Fibroblast of lung (primary cell): ENCODE results near the gene SEC61B. TPM values are rescaled to one million over a fixed set of nuclear protein-coding genes. Genes with fewer than 3 reads are reported as not detected.

Experiments used
- DNase-seq, 2 donors: peaks; one replicate each; pipeline versions ENCODE4 v3.0.0 to v3.0.0-alpha.2; 2010; ENCODE audit warnings: low read depth in 2 of 2
- H2AFZ ChIP-seq: 2 replicates; pipeline ENCODE4 v1.5.1; 2012; ENCODE audit warnings: low read length, control low read depth, inconsistent platforms
- H3K27ac ChIP-seq: 2 replicates; pipeline ENCODE4 v1.5.1; 2011; ENCODE audit warnings: low read length, control low read depth; ENCODE audit not compliant: insufficient read depth
- H3K27me3 ChIP-seq: 2 replicates; pipeline ENCODE4 v1.5.1; 2011; ENCODE audit warnings: mild to moderate bottlenecking, low read length; ENCODE audit not compliant: control insufficient read depth, insufficient read depth
- H3K36me3 ChIP-seq: 2 replicates; pipeline ENCODE4 v1.5.1; 2011; ENCODE audit warnings: low read length; ENCODE audit not compliant: control insufficient read depth, insufficient read depth
- H3K4me1 ChIP-seq: 2 replicates; pipeline ENCODE4 v1.5.1; 2011; ENCODE audit warnings: low read length; ENCODE audit not compliant: control insufficient read depth, insufficient read depth; ENCODE audit errors: extremely low read depth
- H3K4me2 ChIP-seq: 2 replicates; pipeline ENCODE4 v1.5.1; 2011; ENCODE audit warnings: low read length, control low read depth; ENCODE audit not compliant: insufficient read depth; ENCODE audit errors: extremely low read depth
- H3K4me3 ChIP-seq, 4 experiments: fragments of 200-600 bp in 1 of 4; sonication (generic) in 1 of 4; replicated peaks in 1 of 4; 2 replicates each; pipeline ENCODE4 v1.5.1; 2011 to 2016; ENCODE audit warnings: low read length in 4 of 4, low read depth in 3 of 4, mild to moderate bottlenecking in 3 of 4, control low read depth in 2 of 4, inconsistent platforms in 1 of 4, mixed read lengths in 1 of 4; ENCODE audit not compliant: insufficient read depth in 1 of 4; ENCODE audit errors: control extremely low read depth in 1 of 4
- H3K79me2 ChIP-seq: 2 replicates; pipeline ENCODE4 v1.5.1; 2012; ENCODE audit warnings: mild to moderate bottlenecking, low read length, inconsistent platforms; ENCODE audit not compliant: control insufficient read depth, insufficient read depth
- H3K9ac ChIP-seq: 2 replicates; pipeline ENCODE4 v1.5.1; 2011; ENCODE audit warnings: mild to moderate bottlenecking, low read length, control low read depth; ENCODE audit not compliant: insufficient read depth
- H3K9me3 ChIP-seq: 2 replicates; pipeline ENCODE4 v1.5.1; 2012; ENCODE audit warnings: low read depth, low read length; ENCODE audit not compliant: control insufficient read depth, insufficient read depth
- H4K20me1 ChIP-seq: 2 replicates; pipeline ENCODE4 v1.5.1; 2011; ENCODE audit warnings: low read length; ENCODE audit not compliant: control insufficient read depth, insufficient read depth; ENCODE audit errors: extremely low read depth
- EZH2 ChIP-seq: IDR thresholded peaks from 2 replicates; pipeline ENCODE4 v1.5.1; 2012; ENCODE audit warnings: low read length, control low read depth, mild to moderate bottlenecking; ENCODE audit errors: missing control alignments
- polyA plus RNA-seq, 2 donors: library from polyadenylated mRNA; depleted of rRNA in 1 of 2; stranded (reverse) in 1 of 2; unstranded in 1 of 2; fragments of >200 nt; gene quantifications; 2 replicates each; pipeline ENCODE4 v1.2.1, GENCODE V29; 2011 to 2012; ENCODE audit warnings: missing spikeins in 1 of 2
- total RNA-seq: library from RNA; depleted of rRNA; stranded (reverse); fragments of >200 nt; gene quantifications from 2 replicates; pipeline ENCODE4 v1.2.1, GENCODE V29; 2014
- TF ChIP-seq, protein P1 (sequence below), 2 donors: IDR thresholded peaks in 1 of 2; conservative IDR thresholded peaks in 1 of 2; 1 replicate in 1 of 2; 2 replicates in 1 of 2; pipeline ENCODE4 v1.5.1; 2011 to 2012; ENCODE audit warnings: low read length in 2 of 2, control low read depth in 1 of 2, inconsistent platforms in 1 of 2, low read depth in 1 of 2, mild to moderate bottlenecking in 1 of 2

Gene SEC61B
- total and polyA plus RNA-seq, 2 donors (not counting 1 experiment from before 2014, with no cell fraction given), result 58.8 to 213 TPM

DNA sequence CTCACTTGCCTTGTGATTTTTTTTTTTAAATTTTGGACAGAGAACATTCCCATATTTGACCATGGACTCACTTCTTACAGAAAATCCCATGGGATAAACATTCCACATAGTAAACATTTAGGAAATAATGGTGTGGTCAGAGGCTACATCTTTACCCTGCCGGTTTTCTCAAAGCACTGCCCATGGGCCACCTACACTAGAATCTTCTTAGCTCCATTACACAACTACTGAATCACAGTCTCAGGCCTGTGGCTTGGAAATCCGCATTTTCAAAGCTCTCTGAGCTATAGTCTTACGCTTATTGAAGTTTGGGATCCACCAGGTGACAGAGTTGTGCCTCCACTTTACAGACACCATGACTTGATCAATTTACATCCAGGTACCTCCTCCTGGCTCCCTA, 39.7 kb upstream of the SEC61B start:
- no peaks in the 10 kb centered on the region for H3K36me3 ChIP-seq
- H3K27ac ChIP-seq, result no peak overlapping the region
- H3K4me2 ChIP-seq, result no peak overlapping the region
- peaks cover 6% of the 10 kb centered on the region for H3K4me1 ChIP-seq
- no peaks in the 10 kb centered on the region for H3K27me3 ChIP-seq
- TF ChIP-seq, protein P1, sequence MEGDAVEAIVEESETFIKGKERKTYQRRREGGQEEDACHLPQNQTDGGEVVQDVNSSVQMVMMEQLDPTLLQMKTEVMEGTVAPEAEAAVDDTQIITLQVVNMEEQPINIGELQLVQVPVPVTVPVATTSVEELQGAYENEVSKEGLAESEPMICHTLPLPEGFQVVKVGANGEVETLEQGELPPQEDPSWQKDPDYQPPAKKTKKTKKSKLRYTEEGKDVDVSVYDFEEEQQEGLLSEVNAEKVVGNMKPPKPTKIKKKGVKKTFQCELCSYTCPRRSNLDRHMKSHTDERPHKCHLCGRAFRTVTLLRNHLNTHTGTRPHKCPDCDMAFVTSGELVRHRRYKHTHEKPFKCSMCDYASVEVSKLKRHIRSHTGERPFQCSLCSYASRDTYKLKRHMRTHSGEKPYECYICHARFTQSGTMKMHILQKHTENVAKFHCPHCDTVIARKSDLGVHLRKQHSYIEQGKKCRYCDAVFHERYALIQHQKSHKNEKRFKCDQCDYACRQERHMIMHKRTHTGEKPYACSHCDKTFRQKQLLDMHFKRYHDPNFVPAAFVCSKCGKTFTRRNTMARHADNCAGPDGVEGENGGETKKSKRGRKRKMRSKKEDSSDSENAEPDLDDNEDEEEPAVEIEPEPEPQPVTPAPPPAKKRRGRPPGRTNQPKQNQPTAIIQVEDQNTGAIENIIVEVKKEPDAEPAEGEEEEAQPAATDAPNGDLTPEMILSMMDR (conservative IDR thresholded peaks at IDR 0.05 in 1 of 2, IDR thresholded peaks at IDR 0.05 in 1 of 2; ENCODE audit: low read depth in 1 of 2, low read length in 2 of 2), result no peak
- no peak for TF ChIP-seq EZH2
- H2AFZ ChIP-seq, result no peak overlapping the region
- no peak overlapping the region for H3K9ac ChIP-seq
- H3K79me2 ChIP-seq, result no peaks in the 10 kb centered on the region
- H3K9me3 ChIP-seq, result no peaks in the 10 kb centered on the region
- peak in 1 of 2 donors; percentile 18 for DNase-seq
- no peak overlapping the region for H3K4me3 ChIP-seq
- H4K20me1 ChIP-seq, result no peaks in the 10 kb centered on the region

DNA sequence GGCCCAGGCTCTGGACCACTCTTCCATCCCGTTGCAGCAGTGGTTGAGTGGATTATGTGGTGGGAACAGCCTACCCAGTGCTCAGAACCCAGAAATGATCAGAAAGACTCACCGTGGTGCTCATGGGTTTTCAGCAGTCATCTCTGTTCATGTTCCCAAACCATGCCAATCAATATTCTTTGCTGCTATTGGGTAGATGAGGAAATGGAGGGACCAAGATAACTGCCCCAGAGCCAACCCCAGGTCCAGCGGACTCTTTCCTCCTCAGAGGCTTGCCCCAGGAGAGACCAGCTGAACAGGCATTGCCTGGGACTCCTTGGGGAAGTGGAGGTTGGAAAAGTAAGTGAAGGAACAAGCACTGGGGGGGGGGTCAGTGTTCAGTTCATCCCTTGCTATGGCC, 38.5 kb upstream of the SEC61B start:
- Histone ChIP-seq H3K79me2 (no peaks in the 10 kb centered on the region), H2AFZ (no peak overlapping the region), H3K9ac (no peak overlapping the region)

DNA sequence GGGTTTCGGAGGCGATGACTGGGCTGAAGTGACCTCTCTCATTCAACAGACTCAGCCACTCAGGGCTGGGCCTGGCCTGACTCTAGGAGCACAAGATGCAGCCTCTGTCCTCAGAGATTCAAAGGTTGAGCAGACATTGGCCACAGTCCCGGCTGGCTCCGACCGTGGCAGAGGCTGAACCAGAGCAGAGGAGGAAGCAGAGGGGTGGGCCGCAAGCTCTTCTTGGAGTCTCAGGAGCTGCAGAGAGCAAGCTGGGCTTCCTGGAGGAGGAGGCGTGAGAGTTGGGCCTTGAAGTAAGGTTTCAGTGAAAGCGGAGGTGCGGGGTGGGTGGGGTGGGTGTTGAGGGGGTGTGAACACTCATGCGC, 38.0 kb upstream of the SEC61B start:
- Histone ChIP-seq H3K9me3 (no peaks in the 10 kb centered on the region), H3K27ac (no peak overlapping the region), H3K4me1 (peaks cover 6% of the 10 kb centered on the region), H3K79me2 (no peaks in the 10 kb centered on the region), H3K9ac (no peak overlapping the region), H4K20me1 (no peaks in the 10 kb centered on the region), H3K4me3 (no peak overlapping the region), H3K4me2 (no peak overlapping the region), H2AFZ (no peak overlapping the region), H3K36me3 (no peaks in the 10 kb centered on the region), H3K27me3 (peaks cover 2% of the 10 kb centered on the region)
- TF ChIP-seq, protein P1 (conservative IDR thresholded peaks at IDR 0.05 in 1 of 2, IDR thresholded peaks at IDR 0.05 in 1 of 2; ENCODE audit: low read depth in 1 of 2, low read length in 2 of 2), result no peak
- DNase-seq, result no peak

More for the DNA sequence above, 38.5 kb upstream of the SEC61B start:
- no peak for DNase-seq
- peaks cover 6% of the 10 kb centered on the region for H3K4me1 ChIP-seq
- H3K4me3 ChIP-seq, result no peak overlapping the region
- no peak overlapping the region for H3K4me2 ChIP-seq
- H3K9me3 ChIP-seq, result no peaks in the 10 kb centered on the region
- peaks cover 2% of the 10 kb centered on the region for H3K27me3 ChIP-seq
- H3K27ac ChIP-seq, result no peak overlapping the region
- H3K36me3 ChIP-seq, result no peaks in the 10 kb centered on the region
- H4K20me1 ChIP-seq, result no peaks in the 10 kb centered on the region
- TF ChIP-seq, protein P1 (conservative IDR thresholded peaks at IDR 0.05 in 1 of 2, IDR thresholded peaks at IDR 0.05 in 1 of 2; ENCODE audit: low read depth in 1 of 2, low read length in 2 of 2), result no peak
- TF ChIP-seq EZH2, result no peak
